HEK293T (cell line): ENCODE data around the gene BMP5.

Source experiments
- ARNT ChIP-seq: fragments of 450-650 bp; IDR thresholded peaks from 2 replicates; pipeline ENCODE4 v1.6.1; 2017; ENCODE audit warnings: mild to moderate bottlenecking
- BHLHE40 ChIP-seq: fragments of 450-650 bp; IDR thresholded peaks from 2 replicates; pipeline ENCODE4 v1.6.1; 2016; ENCODE audit warnings: mild to moderate bottlenecking, moderate library complexity, borderline replicate concordance
- CTBP1 ChIP-seq: fragments of 450-650 bp; IDR thresholded peaks from 2 replicates; pipeline ENCODE4 v1.6.1; 2016; ENCODE audit warnings: borderline replicate concordance
- ELF4 ChIP-seq: fragments of 450-650 bp; IDR thresholded peaks from 2 replicates; pipeline ENCODE4 v1.6.1; 2017; ENCODE audit warnings: antibody characterized with exemption
- FOXA1 ChIP-seq: fragments of 450-650 bp; IDR thresholded peaks from 2 replicates; pipeline ENCODE4 v1.6.1; 2016; ENCODE audit warnings: mild to moderate bottlenecking
- FOXK2 ChIP-seq: fragments of 450-650 bp; IDR thresholded peaks from 2 replicates; pipeline ENCODE4 v1.6.1; 2016; ENCODE audit warnings: mild to moderate bottlenecking
- FOXM1 ChIP-seq: fragments of 450-650 bp; IDR thresholded peaks from 2 replicates; pipeline ENCODE4 v1.6.1; 2017; ENCODE audit warnings: mild to moderate bottlenecking, borderline replicate concordance
- HDGF ChIP-seq: fragments of 450-650 bp; IDR thresholded peaks from 2 replicates; pipeline ENCODE4 v1.6.1; 2017; ENCODE audit warnings: antibody characterized with exemption, borderline replicate concordance
- L3MBTL2 ChIP-seq: fragments of 450-650 bp; conservative IDR thresholded peaks from 2 replicates; pipeline ENCODE4 v1.6.1; 2016; ENCODE audit warnings: mild to moderate bottlenecking
- LEF1 ChIP-seq: fragments of 450-650 bp; IDR thresholded peaks from 2 replicates; pipeline ENCODE4 v1.6.1; 2017; ENCODE audit warnings: mild to moderate bottlenecking, borderline replicate concordance
- SP1 ChIP-seq: fragments of 450-650 bp; IDR thresholded peaks from 2 replicates; pipeline ENCODE4 v1.6.1; 2017
- SUZ12 ChIP-seq: fragments of 450-650 bp; IDR thresholded peaks from 2 replicates; pipeline ENCODE4 v1.6.1; 2016; ENCODE audit warnings: mild to moderate bottlenecking
- TARDBP ChIP-seq: fragments of 450-650 bp; IDR thresholded peaks from 2 replicates; pipeline ENCODE4 v1.6.1; 2016
- TF ChIP-seq, protein P1 (sequence below): fragments of 450-650 bp; IDR thresholded peaks from 2 replicates; pipeline ENCODE4 v1.6.1; 2016

DNA sequence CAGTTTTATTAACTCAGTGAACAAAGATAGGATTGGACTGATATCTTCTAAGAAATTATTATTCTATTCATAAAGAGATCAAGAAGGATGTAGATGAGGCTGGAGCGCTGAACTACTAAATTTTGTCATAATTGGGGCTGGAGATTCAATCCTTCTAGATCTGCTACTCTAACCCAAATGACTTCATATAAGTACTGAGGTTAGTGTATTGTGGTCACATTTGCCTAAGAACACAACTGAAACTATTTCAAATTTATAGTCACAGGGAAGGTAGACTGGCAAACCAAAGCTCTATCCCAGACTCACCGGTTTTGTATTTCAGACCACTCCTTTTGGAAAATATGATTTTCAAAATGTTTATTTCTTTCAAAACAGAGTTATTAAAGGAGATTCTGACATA lies 96.7 kb downstream of the BMP5 start:
- TF ChIP-seq SP1 (no peak), TARDBP (no peak), BHLHE40 (no peak), L3MBTL2 (no peak), FOXK2 (no peak), HDGF (no peak), SUZ12 (no peak), FOXM1 (no peak), ARNT (no peak), FOXA1 (no peak), LEF1 (no peak), CTBP1 (no peak), ELF4 (no peak)
- TF ChIP-seq, protein P1, sequence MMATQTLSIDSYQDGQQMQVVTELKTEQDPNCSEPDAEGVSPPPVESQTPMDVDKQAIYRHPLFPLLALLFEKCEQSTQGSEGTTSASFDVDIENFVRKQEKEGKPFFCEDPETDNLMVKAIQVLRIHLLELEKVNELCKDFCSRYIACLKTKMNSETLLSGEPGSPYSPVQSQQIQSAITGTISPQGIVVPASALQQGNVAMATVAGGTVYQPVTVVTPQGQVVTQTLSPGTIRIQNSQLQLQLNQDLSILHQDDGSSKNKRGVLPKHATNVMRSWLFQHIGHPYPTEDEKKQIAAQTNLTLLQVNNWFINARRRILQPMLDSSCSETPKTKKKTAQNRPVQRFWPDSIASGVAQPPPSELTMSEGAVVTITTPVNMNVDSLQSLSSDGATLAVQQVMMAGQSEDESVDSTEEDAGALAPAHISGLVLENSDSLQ, result no peak
